Mucosa of rectum (tissue), 2 donors: Measurements from ENCODE around the gene PDZD7.

ENCODE experiments used
- H3K27ac ChIP-seq, 2 donors: one replicate each; pipeline ENCODE4 v1.7.0; 2013; ENCODE audit warnings: inconsistent platforms in 2 of 2, low read depth in 2 of 2, low read length in 2 of 2
- H3K27me3 ChIP-seq, 2 donors: one replicate each; pipeline ENCODE4 v1.7.0; 2013; ENCODE audit warnings: low read length in 2 of 2; ENCODE audit not compliant: control insufficient read depth in 2 of 2, insufficient read depth in 2 of 2
- H3K36me3 ChIP-seq, 2 donors: one replicate each; pipeline ENCODE4 v1.7.0; 2013; ENCODE audit warnings: low read length in 2 of 2; ENCODE audit not compliant: control insufficient read depth in 2 of 2, insufficient read depth in 2 of 2
- H3K4me1 ChIP-seq, 2 donors: one replicate each; pipeline ENCODE4 v1.7.0; 2013; ENCODE audit warnings: low read length in 2 of 2, mild to moderate bottlenecking in 1 of 2; ENCODE audit not compliant: control insufficient read depth in 2 of 2, insufficient read depth in 2 of 2
- H3K4me3 ChIP-seq, 2 donors: one replicate each; pipeline ENCODE4 v1.7.0; 2013; ENCODE audit warnings: low read length in 2 of 2
- H3K9ac ChIP-seq, 2 donors: one replicate each; pipeline ENCODE4 v1.7.0; 2013; ENCODE audit warnings: low read length in 2 of 2, low read depth in 1 of 2, mild to moderate bottlenecking in 1 of 2
- H3K9me3 ChIP-seq, 2 donors: one replicate each; pipeline ENCODE4 v1.7.0; 2013; ENCODE audit warnings: low read length in 2 of 2; ENCODE audit not compliant: control insufficient read depth in 2 of 2
- donor health status: healthy.
- donor health status: Normal muscosa, but diverticular disease.

Gene PDZD7

DNA sequence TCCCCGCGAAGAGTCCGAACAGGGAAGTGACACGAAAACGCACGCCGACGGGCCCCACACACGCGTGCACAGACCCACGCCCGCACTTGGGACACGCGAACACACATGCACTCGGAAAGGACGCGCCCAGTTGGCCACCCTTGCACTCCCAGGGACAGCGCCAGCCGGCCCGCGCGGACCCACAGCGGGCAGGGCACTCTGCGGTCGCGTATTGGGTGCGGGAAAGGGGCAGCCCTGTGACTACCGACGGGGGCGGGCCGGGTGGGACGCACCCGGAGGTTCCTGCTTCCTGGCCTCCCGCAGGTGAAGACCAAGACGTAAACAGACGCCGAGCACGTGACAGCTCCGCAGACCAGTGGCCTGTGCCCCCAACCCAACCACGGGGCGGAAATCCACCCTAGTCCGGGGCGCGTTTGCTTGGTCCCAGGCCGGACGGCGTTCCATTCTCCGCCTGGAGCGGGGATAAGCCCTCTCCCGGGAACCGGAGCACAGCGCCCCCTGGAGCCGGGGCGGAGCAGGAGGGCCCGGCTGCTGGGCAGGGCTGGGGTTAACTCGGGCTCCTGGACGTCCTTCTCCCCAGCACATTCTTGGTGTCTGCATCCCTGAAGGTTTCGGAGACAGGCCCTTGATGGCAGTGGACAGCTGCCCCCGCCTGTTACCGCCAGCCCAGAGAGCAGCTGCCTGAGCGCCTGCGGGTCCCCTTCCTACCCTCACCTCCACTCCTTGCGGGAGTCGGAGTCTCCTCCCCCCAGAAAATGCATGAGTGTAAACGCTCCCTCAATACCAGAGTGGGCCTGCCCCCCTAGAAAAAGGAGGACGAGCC is 33.4 kb downstream of the PDZD7 start:
- H3K4me1 ChIP-seq: peaks cover 28 to 41% of the 10 kb centered on the region in 2 donors
- peak overlapping the region; percentile 90 to 96 for H3K27ac ChIP-seq
- H3K9me3 ChIP-seq: no peaks in the 10 kb centered on the region
- H3K36me3 ChIP-seq: peaks cover 3 to 13% of the 10 kb centered on the region in 2 donors
- H3K4me3 ChIP-seq: peak overlapping the region; percentile 78
- H3K27me3 ChIP-seq: no peaks in the 10 kb centered on the region
- peak overlapping the region; percentile 89 to 92 for H3K9ac ChIP-seq

DNA sequence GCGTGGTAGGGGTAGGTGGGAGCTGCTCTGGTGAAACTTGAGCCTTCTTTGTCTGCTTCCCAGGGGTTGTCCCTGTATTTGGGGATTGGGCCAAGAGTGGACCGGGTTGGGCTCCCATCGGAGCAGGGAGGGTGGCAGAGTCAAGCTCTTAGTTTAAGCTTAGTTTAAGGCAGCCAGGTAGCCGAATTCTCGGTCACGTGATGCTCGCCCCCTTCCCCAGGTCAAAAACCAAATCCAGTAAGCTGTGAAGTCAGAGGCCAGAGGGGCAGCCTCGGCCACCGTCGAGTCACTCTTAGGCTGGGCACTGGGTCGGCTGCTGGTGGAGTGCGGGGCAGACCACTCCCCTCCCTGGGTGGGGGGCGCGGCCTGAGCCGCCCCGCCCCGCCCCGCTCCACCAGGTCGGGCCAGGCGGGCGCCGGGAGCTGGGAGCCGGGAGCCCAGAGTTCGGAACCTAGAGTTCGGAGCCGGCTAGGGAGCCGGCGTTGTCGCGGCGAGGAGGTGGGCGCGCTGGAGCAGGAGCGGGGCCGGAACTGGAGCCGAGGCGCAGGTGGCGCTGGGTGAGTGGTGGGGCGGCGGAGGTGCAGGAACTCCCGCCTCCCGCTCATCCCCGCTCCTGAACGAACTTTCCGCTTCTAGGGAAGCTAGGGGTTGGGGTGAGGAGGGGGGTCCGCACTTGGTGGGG is 34.1 kb downstream of the PDZD7 start:
- Histone ChIP-seq H3K9ac (peak overlapping the region; percentile 89 to 92), H3K36me3 (peaks cover 3 to 12% of the 10 kb centered on the region in 2 donors), H3K4me1 (peaks cover 28 to 36% of the 10 kb centered on the region in 2 donors), H3K9me3 (no peaks in the 10 kb centered on the region), H3K27me3 (no peaks in the 10 kb centered on the region), H3K27ac (peak overlapping the region; percentile 90 to 96), H3K4me3 (peak overlapping the region; percentile 78)

DNA sequence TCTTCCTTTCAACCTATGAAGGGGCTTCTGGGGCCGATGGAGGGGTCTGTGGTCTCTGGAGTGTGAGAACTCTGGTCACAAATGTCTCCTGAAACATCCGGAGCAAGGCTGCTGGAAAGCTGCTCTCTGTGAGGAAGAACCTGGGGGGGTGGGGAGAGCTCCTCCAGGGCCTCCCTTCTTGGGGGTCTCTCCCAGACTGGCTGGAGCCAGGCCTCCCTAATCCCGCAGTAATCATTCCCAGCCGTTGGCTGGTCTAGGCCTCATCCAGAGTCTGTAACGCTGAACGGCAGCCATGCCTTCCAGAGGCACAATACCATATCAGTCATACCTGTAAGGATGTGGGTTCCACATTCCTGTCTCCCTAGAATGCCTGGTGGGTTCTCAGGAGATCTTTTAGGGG is 35.7 kb downstream of the PDZD7 start:
- Histone ChIP-seq H3K27ac (no peak overlapping the region), H3K9me3 (no peaks in the 10 kb centered on the region), H3K9ac (no peak overlapping the region), H3K27me3 (no peaks in the 10 kb centered on the region), H3K36me3 (peaks cover 11 to 25% of the 10 kb centered on the region in 2 donors), H3K4me1 (peaks cover 18 to 22% of the 10 kb centered on the region in 2 donors), H3K4me3 (no peak overlapping the region)

GRCh38 chr10:100993986-100994708 is 36.8 kb downstream of the PDZD7 start:
- H3K9ac ChIP-seq: no peak overlapping the region
- no peak overlapping the region for H3K4me3 ChIP-seq
- H3K27me3 ChIP-seq: no peaks in the 10 kb centered on the region
- H3K4me1 ChIP-seq: peaks cover 18 to 19% of the 10 kb centered on the region in 2 donors
- H3K27ac ChIP-seq: no peak overlapping the region
- H3K9me3 ChIP-seq: no peaks in the 10 kb centered on the region
- H3K36me3 ChIP-seq: peaks cover 15 to 30% of the 10 kb centered on the region in 2 donors

- Histone ChIP-seq H3K9me3 (no peaks in the 10 kb centered on the region), H3K27ac (no peak overlapping the region), H3K36me3 (peaks cover 18 to 39% of the 10 kb centered on the region in 2 donors), H3K4me1 (peaks cover 18 to 20% of the 10 kb centered on the region in 2 donors), H3K4me3 (no peak overlapping the region), H3K9ac (no peak overlapping the region), H3K27me3 (no peaks in the 10 kb centered on the region)
Observed at GRCh38 chr10:100989088-100989487, 41.8 kb downstream of the PDZD7 start.

DNA sequence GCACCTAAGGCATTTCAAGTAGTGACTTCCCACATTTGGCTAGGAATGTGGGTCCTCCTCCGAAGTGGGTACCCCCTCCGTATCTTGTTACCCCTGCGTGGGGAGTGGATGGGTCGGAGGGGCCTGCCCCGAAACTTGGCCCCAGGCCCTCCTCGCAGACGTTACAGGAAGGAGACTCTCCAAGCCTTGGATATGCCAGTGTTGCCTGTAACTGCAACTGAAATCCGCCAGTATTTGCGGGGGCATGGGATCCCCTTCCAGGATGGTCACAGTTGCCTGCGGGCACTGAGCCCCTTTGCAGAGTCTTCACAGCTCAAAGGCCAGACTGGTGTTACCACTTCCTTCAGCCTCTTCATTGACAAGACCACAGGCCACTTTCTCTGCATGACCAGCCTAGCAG is 42.8 kb downstream of the PDZD7 start:
- H3K27me3 ChIP-seq: no peaks in the 10 kb centered on the region
- peak overlapping the region; percentile 90 to 91 for H3K4me3 ChIP-seq
- peaks cover 23 to 38% of the 10 kb centered on the region in 2 donors for H3K36me3 ChIP-seq
- H3K9ac ChIP-seq: no peak overlapping the region
- no peaks in the 10 kb centered on the region for H3K9me3 ChIP-seq
- peaks cover 18 to 20% of the 10 kb centered on the region in 2 donors for H3K4me1 ChIP-seq
- H3K27ac ChIP-seq: no peak overlapping the region

- Histone ChIP-seq H3K27ac (no peak overlapping the region), H3K36me3 (peaks cover 28 to 39% of the 10 kb centered on the region in 2 donors), H3K4me1 (peaks cover 18 to 20% of the 10 kb centered on the region in 2 donors), H3K4me3 (peak overlapping the region; percentile 90 to 91), H3K27me3 (no peaks in the 10 kb centered on the region), H3K9me3 (no peaks in the 10 kb centered on the region), H3K9ac (peak overlapping the region; percentile 36 to 81)
Observed at GRCh38 chr10:100987685-100988049, 43.3 kb downstream of the PDZD7 start.

DNA sequence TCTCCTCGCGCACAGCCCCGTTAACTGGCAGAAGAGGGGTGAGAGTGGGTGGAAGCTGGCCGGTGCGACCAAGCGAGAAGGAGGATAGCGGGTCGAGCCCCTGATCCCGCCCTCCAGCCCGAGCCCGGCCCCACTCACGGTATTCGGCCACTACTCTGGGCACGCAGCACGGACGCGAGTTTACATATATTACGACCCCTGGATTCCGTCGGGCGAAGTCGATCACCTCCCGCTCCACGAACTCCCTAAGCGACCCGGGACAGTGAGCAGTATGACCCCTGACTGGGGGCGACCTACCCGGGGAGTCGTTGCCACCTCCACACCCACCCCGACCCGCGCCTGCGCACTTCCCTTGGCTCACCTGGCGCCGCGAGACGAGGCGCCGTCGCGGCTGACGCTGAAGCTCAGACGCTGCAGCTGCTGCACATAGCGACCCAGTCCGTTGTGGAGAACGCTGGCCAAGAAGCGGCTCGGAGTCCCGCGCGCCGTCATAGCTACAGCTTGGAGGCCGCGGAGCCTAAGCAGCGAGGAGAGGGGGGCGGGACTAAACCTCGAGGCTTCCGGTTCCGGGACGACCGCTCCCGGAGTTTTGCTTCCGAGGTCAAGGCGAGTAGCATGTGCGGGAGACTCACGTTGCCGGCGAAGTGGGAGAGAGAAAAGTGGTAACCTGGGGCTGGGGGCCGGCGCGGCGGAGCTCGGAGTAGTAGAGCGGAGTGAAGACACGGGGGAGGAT is 43.8 kb downstream of the PDZD7 start, which contains the start of the genes MRPL43 and TWNK:
MRPL43 (minus strand) TSS at position 546 of the 733 bp plus-strand sequence; CDS start at position 492, 54 bp downstream.
TWNK (plus strand) TSS at position 592 of the 733 bp plus-strand sequence. CDS start 668 bp downstream, outside the sequence.
- Histone ChIP-seq H3K27me3 (no peaks in the 10 kb centered on the region), H3K4me1 (peaks cover 18 to 20% of the 10 kb centered on the region in 2 donors), H3K4me3 (peak within 1 kb of the TSS; percentile 90 to 91), H3K9me3 (no peaks in the 10 kb centered on the region), H3K9ac (peak within 1 kb of the TSS; percentile 79 to 81), H3K27ac (peak within 1 kb of the TSS; percentile 69 to 88), H3K36me3 (peaks cover 31 to 42% of the 10 kb centered on the region in 2 donors)

DNA sequence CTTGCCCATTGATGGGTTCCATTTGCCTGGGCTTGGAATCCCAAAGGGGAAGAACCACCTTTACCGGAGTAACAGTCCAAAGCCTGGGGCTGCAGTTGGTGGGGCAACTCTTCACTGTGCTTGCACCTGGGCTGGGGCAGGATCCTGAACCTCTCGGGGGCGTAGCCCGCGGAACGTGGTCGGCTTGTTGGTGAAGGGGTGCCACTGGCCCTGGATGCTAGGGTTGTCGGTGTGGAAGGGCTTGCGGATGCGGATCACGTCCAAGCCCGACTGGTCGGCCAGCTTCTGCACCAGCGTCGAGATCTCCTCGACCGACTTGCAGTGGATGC is 44.3 kb downstream of the PDZD7 start:
- Histone ChIP-seq H3K27me3 (no peaks in the 10 kb centered on the region), H3K9ac (peak overlapping the region; percentile 79 to 81), H3K4me3 (peak overlapping the region; percentile 90 to 91), H3K27ac (peak overlapping the region; percentile 69 to 88), H3K36me3 (peaks cover 33 to 45% of the 10 kb centered on the region in 2 donors), H3K4me1 (peaks cover 18 to 20% of the 10 kb centered on the region in 2 donors), H3K9me3 (no peaks in the 10 kb centered on the region)
